ENCODE measurements around the gene STMN1.

DNA sequence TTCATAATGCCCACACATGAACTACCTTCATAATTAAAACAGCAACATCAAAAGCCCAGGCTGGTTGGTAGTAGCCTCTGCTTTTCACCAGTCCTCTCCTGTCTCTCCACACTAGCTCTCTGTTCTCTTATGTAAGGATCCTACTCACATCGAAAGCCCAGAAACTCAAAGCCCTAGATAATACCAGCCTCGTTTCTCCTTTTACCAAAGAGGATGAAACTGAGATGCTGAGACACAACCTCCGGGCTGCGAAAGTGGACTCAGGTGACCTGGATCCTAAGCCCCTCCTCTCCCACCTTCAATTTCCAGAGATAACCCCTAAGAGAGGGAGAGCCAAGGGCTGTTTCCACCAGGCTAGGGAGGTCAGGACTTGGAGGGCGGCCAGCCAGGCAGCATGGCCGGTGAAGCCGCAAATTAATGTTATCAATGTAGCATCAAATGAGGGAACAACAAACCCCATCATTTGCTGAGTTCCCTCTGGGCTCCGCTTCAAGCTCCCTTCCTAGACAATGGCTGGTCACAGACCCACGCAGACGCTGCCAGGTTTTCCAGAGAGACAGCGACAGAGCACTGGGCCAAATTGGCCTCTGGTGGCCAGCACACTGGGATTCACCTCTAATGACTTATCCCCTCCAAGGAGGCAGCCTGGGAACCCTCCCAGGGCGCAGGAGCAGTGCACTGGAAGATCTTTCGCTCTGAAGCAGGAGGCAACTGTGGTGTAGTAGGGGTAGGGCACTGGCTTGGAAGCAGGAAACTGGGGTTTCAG is 20.7 kb upstream of the STMN1 start:
- TF ChIP-seq POLR2A (IDR thresholded peaks at IDR 0.05; ENCODE audit: low read length): no peak
- TF ChIP-seq GATA1 (IDR thresholded peaks at IDR 0.05; ENCODE audit: low read depth, low read length): no peak
